ENCODE data around the gene DCC.

The DCC gene

DNA sequence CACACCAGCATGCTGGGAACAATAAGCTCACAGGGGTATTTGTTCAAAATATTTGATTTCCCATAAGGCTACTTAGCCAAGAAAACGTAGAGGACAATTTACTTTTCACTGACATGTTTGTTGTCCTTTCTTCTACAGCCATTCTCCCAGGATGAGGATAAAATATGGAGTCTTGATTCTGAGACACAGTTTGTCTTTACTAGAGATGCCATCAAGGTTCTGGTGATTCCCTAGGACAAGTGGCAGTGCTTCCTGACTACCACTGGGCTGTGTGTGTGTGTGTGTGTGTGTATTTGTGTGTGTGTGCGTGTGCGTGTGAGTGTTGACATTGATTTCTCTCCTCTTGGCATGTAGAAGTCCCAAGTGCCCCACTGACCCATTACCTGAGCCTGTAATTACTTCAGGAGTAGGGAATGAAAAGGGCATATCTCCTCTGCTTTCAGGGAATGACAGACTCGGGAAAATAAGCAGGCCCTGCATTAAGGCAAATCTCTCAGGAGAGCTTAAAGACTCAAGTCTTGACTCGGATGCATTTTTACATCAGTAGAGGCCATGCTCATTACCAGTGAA, 761.6 kb downstream of the DCC start:
- no peak for DNase-seq (ENCODE audit: low spot score)

GRCh38 chr18:53114441-53114840, 774.4 kb downstream of the DCC start:
- DNase-seq (ENCODE audit: low spot score), result no peak

DNA sequence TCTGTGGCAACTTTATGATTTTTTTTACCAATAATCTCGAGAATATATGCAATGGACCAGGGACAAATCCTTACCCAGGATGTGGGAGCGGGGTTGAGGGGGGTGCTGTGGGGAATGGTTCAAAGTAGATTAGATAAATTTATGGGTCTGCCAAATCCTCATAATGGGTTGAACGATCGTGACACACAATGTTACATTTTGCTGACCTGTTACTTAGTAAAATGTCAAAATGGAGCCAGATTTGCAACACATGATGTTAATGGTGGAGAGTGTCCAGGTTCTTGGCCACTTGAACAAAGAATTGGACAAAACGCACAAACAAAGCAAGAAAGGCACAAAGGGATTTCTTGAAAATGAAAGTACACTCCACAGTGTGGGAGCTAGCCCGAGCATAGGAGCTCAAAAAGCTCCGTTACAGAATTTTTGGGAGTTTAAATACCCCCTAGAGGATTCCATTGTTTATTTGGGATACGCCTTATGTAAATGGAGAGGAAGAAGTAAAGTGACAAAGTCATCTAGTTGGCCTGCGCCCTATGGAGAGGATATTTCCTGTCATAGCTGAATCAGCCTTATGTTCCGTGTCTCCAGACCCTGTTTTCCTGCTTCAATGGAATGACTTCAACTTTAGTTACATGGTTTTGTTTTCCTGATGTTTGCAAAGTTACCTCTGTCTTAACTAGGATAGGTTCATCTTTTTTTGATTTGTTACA, 776.0 kb downstream of the DCC start:
- DNase-seq (ENCODE audit: low spot score), result no peak

DNA sequence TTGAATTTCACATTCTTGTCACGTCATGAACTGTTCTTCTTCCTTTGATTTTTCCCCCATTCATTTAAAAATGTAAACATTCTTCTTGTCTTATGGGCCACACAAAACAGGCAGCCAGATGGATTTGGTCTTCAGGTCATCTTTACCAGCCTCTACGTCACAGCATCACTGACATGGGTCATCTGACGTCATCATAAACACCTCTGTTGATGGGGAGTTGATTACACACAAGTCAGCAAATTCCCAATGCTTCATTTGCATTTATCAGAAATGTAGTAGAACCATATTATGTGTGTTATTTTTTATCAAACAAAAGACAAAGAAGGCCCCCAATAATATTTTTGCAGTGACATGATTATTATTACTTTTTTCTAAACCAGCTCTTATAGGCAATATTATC, 777.9 kb downstream of the DCC start:
- no peak for DNase-seq (ENCODE audit: low spot score)

DNA sequence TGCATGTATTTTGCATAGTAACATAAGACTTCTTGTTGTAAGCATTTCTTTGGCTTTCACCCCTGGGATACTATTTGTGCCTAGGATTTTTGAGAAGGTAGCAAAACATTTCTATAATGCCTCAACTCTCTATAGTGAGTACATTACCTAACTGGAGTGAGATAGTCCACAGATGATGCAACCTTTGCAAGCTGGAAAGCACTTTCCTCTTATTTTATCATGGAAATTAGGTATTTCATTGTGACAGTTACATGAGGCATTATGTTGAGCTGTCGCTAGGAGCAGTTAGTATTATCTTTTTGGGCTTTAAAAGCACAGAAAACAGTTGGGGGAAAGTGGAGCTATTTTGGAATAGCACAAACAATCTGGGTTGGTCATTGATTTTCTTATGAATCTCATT, 786.2 kb downstream of the DCC start:
- no peak for DNase-seq (ENCODE audit: low spot score)

- DNase-seq (ENCODE audit: low spot score), result no peak
Measured at GRCh38 chr18:53131001-53131400, 791.0 kb downstream of the DCC start.

DNA sequence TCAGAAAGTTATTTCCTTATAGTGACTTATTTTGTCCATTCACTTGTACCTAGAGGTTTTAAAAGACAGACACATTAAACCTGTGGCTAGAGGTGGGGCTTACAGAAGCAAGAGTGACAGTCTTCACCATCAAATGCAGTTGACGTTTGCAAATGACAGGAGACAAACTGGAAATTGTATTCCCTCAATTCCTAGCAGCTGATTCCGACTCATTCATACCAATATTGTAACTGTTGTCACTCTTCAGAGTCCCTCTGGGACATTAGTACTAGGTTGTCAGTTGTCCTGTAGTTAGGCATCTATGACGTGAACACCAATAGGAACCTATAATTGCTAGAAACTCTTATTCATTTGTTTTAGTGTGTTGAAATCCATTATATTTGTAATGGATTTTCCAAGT, 794.7 kb downstream of the DCC start:
- DNase-seq (ENCODE audit: low spot score), result no peak

GRCh38 chr18:53135654-53136053, 795.7 kb downstream of the DCC start:
- DNase-seq (ENCODE audit: low spot score), result no peak

DNA sequence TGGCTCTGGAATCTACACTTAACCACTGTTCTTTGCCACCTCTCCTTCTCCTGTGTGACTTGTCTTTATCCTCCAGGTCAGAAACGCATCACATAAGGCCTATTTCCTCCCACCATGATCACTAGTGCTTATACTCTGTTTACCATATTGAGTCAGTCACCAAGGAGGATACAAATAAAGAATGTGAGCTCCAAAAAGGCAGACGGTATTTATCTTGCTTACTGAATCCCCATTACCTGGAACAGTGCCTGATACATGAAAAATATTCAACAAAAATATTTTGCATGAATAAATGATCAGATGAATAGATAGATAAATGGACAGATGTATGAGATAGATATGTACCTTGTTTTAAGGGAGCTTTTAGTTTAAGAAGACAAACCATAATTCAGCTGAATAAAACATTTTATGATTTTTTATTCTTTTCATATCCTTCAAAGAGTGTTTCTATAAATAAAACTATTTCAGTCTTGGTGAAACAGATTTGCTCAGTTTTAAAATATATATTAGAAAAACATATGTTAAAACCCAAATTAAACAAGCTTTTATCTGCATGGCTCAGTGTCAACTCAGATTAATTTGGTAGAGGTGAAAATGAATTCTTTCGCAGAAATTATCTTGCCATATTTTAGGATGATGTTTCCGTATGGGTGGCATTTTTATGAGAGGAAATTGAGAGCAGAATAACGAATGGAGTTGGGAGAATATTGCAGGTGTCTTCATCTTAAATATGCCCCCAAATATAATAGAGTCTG, 799.9 kb downstream of the DCC start:
- DNase-seq (ENCODE audit: low spot score), result no peak

DNA sequence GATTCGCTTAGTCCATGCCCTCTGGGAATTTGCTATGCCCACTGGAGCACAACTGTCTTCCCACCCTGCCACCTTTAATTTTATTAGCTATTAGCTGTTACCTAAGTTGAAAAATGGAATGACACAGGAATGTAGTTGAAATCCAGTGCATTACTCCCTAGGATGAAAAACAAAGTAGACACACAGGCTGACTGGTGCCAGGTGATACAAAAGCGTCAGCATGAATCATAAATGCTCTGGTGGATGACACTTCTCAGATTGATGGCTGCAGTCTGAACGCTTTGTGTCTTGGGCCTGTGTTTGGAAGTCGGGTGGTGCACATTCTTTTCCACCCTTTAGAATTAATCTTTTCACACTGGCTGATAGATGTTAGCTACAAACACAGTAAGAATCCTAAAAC, 802.0 kb downstream of the DCC start:
- DNase-seq (ENCODE audit: low spot score), result no peak

- DNase-seq (ENCODE audit: low spot score), result no peak
Measured at GRCh38 chr18:53147472-53147871, 807.5 kb downstream of the DCC start.

- DNase-seq (ENCODE audit: low spot score), result no peak
Measured at GRCh38 chr18:53148123-53148522, 808.1 kb downstream of the DCC start.

GRCh38 chr18:53152476-53152875, 812.5 kb downstream of the DCC start:
- no peak for DNase-seq (ENCODE audit: low spot score)

DNA sequence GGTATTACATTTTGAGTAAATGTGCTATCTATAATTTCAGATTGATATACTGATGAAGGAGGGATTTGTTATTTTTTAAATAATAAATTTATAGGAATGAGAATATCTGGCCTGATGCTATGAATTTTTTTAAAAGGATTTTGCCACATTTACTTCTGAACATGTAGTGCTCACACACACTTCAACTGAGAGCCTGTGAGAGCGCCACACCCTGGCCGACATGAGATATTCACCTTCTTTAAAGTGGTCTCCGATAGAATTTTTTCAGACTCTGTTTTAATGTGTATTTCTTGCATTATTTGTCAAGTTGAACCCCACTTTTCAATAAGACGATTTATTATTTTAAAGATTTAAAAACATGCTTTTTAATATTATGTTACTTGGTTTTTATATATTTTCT, 813.3 kb downstream of the DCC start:
- no peak for DNase-seq (ENCODE audit: low spot score)

DNA sequence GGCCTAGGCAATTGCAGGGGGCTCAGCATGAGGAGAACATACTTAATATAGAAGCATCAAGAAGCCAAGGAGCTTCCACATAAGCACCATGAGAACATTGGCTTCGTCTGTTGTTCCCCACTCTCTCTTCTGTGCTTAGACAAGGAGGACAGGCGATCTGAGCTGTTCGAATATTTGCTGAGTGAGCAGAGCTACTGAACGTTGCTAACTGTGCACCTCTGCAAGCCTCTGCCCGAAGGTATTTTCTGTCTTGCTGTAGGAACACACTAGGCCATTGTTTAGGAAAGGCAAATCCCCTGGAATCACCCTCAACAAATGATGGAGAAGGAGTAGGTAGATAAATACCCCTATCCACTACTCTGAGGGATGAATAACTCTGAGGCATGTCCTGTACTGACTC, 813.8 kb downstream of the DCC start:
- DNase-seq (ENCODE audit: low spot score), result no peak

DNA sequence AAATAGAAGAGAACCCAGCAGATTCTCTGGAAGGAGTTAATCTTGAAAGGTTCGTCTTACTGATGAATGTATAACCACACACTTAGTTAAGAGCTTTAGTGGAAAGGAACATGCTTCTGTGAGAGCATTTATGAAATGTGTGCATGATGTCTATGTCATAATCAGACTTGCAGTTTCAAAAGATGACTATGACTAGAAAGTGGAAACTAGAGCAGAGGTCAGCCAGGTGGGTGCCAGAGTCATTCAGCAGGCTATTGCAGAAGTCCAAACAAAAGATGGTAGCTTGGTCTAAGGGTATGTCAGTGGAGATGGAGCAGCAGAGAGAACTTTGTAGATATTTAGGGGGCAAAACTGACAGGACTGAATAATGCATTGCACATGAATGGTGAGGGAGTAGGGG, 825.8 kb downstream of the DCC start:
- no peak for DNase-seq (ENCODE audit: low spot score)

GRCh38 chr18:53169346-53169745, 829.3 kb downstream of the DCC start:
- no peak for DNase-seq (ENCODE audit: low spot score)

GRCh38 chr18:53191634-53192033, 851.6 kb downstream of the DCC start:
- no peak for DNase-seq (ENCODE audit: low spot score)

- DNase-seq (ENCODE audit: low spot score), result no peak
Measured at GRCh38 chr18:53193870-53194269, 853.9 kb downstream of the DCC start.

GRCh38 chr18:53219853-53220252, 879.9 kb downstream of the DCC start:
- DNase-seq (ENCODE audit: low spot score), result no peak

DNA sequence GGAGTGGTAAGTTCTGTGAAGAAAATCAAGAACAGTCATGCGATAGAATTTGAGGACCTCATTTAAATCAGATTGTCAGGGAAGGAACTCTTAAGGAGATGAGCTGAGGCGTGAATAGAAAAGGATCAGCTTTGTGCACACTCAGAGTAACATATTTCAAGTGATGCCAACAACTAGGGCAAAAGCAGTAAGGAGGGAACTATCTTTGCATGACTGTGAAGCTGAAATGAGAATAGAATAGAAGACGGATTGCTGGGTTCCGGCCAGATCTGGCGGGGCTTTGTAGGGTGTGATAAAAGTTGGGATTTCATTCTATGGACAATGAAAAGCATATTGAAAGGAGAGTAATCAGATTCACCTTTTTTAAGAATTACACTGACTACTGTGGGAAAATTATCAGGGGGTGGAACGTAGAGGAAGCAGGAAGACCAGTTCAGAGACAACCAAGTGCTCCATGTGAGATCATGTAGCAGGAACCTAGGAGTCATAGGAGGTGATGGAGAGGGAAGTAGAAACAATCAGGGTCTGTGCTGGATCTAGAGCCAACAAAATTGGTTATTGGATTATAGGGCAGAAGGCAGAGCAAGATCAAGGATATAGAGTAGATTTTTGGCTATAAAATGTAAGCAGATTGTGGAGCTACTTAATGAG, 884.3 kb downstream of the DCC start:
- no peak for DNase-seq (ENCODE audit: low spot score)

- no peak for DNase-seq (ENCODE audit: low spot score)
Measured at GRCh38 chr18:53225567-53226325, 885.7 kb downstream of the DCC start.

Measured in LoVo (cell line).